BLaER1 (cell line): ENCODE measurements around the gene MIF.

ENCODE experiments used
- H3K27ac ChIP-seq: shearing (Covaris generic); formaldehyde crosslinking; 2 replicates; pipeline ENCODE4 v1.8.1; 2022
- H3K27me3 ChIP-seq: shearing (Covaris generic); formaldehyde crosslinking; 2 replicates; pipeline ENCODE4 v1.8.1; 2022
- H3K36me3 ChIP-seq: shearing (Covaris generic); formaldehyde crosslinking; 2 replicates; pipeline ENCODE4 v1.8.1; 2022
- H3K4me1 ChIP-seq: shearing (Covaris generic); formaldehyde crosslinking; 2 replicates; pipeline ENCODE4 v1.8.1; 2022
- H3K4me2 ChIP-seq: shearing (Covaris generic); formaldehyde crosslinking; 2 replicates; pipeline ENCODE4 v1.8.1; 2022
- H3K4me3 ChIP-seq: shearing (Covaris generic); formaldehyde crosslinking; 2 replicates; pipeline ENCODE4 v1.8.1; 2022
- H3K9ac ChIP-seq: shearing (Covaris generic); formaldehyde crosslinking; 2 replicates; pipeline ENCODE4 v1.8.1; 2022
- H3K9me3 ChIP-seq: shearing (Covaris generic); formaldehyde crosslinking; 2 replicates; pipeline ENCODE4 v1.8.1; 2022
- H4K20me1 ChIP-seq: shearing (Covaris generic); formaldehyde crosslinking; 2 replicates; pipeline ENCODE4 v1.8.1; 2022
- Cebpa-rat ChIP-seq: shearing (Covaris generic); IDR thresholded peaks from 2 replicates; pipeline ENCODE4 v1.8.1; 2022

MIF gene

GRCh38 chr22:23875801-23876200 lies 18.4 kb upstream of the MIF start:
- no peak overlapping the region for H3K4me2 ChIP-seq
- H3K4me3 ChIP-seq, result no peak overlapping the region
- H3K36me3 ChIP-seq, result peaks cover 46% of the 10 kb centered on the region

GRCh38 chr22:23877566-23877965 lies 16.6 kb upstream of the MIF start:
- H3K9ac ChIP-seq, result no peak overlapping the region
- H3K4me2 ChIP-seq, result no peak overlapping the region
- H3K9me3 ChIP-seq, result peaks cover 10% of the 10 kb centered on the region; the same call in 1 of the 2 replicates
- no peak overlapping the region for H3K4me3 ChIP-seq
- no peaks in the 10 kb centered on the region for H3K27me3 ChIP-seq
- no peak overlapping the region for H3K27ac ChIP-seq
- H3K4me1 ChIP-seq, result peaks cover 30% of the 10 kb centered on the region
- no peaks in the 10 kb centered on the region for H4K20me1 ChIP-seq
- TF ChIP-seq Cebpa-rat, result no peak
- peaks cover 57% of the 10 kb centered on the region for H3K36me3 ChIP-seq

More at GRCh38 chr22:23875801-23876200, 18.4 kb upstream of the MIF start:
- H3K9me3 ChIP-seq, result peaks cover 10% of the 10 kb centered on the region; the same call in 1 of the 2 replicates
- H3K4me1 ChIP-seq, result peaks cover 30% of the 10 kb centered on the region
- TF ChIP-seq Cebpa-rat, result no peak
- H3K9ac ChIP-seq, result no peak overlapping the region
- H4K20me1 ChIP-seq, result no peaks in the 10 kb centered on the region
- H3K27ac ChIP-seq, result 0 out of 2 replicates have a peak overlapping the region, but pooled peaks have one; percentile 11
- H3K27me3 ChIP-seq, result no peaks in the 10 kb centered on the region

- no peak overlapping the region for H3K9ac ChIP-seq
- peaks cover 63% of the 10 kb centered on the region for H3K36me3 ChIP-seq
Measured at GRCh38 chr22:23878219-23878618, 16.0 kb upstream of the MIF start.

GRCh38 chr22:23882370-23882769 lies 11.8 kb upstream of the MIF start:
- H3K9ac ChIP-seq, result no peak overlapping the region
- H4K20me1 ChIP-seq, result no peaks in the 10 kb centered on the region
- no peak overlapping the region for H3K27ac ChIP-seq
- H3K9me3 ChIP-seq, result peaks cover 10% of the 10 kb centered on the region; the same call in 1 of the 2 replicates
- H3K36me3 ChIP-seq, result peaks cover 44% of the 10 kb centered on the region
- peaks cover 10% of the 10 kb centered on the region; the same call in 1 of the 2 replicates for H3K4me1 ChIP-seq
- H3K4me2 ChIP-seq, result no peak overlapping the region
- H3K27me3 ChIP-seq, result no peaks in the 10 kb centered on the region
- TF ChIP-seq Cebpa-rat, result no peak
- H3K4me3 ChIP-seq, result no peak overlapping the region

More at GRCh38 chr22:23878219-23878618, 16.0 kb upstream of the MIF start:
- H3K27me3 ChIP-seq, result no peaks in the 10 kb centered on the region
- H3K4me2 ChIP-seq, result no peak overlapping the region
- H3K9me3 ChIP-seq, result peaks cover 10% of the 10 kb centered on the region; the same call in 1 of the 2 replicates
- H4K20me1 ChIP-seq, result no peaks in the 10 kb centered on the region
- H3K4me1 ChIP-seq, result peaks cover 30% of the 10 kb centered on the region
- TF ChIP-seq Cebpa-rat, result no peak
- no peak overlapping the region for H3K4me3 ChIP-seq
- H3K27ac ChIP-seq, result no peak overlapping the region

- Histone ChIP-seq H3K27ac (no peak overlapping the region), H3K4me1 (peaks cover 15% of the 10 kb centered on the region; the same call in 1 of the 2 replicates), H3K4me3 (no peak overlapping the region), H3K36me3 (peaks cover 32% of the 10 kb centered on the region), H4K20me1 (no peaks in the 10 kb centered on the region), H3K9me3 (peaks cover 10% of the 10 kb centered on the region; the same call in 1 of the 2 replicates), H3K4me2 (no peak overlapping the region), H3K27me3 (no peaks in the 10 kb centered on the region), H3K9ac (no peak overlapping the region)
- TF ChIP-seq Cebpa-rat, result no peak
Measured at GRCh38 chr22:23883658-23884057, 10.5 kb upstream of the MIF start.

GRCh38 chr22:23884140-23884539 lies 10.0 kb upstream of the MIF start:
- Histone ChIP-seq H4K20me1 (no peaks in the 10 kb centered on the region), H3K4me3 (no peak overlapping the region), H3K36me3 (peaks cover 28% of the 10 kb centered on the region), H3K4me1 (peaks cover 14% of the 10 kb centered on the region; the same call in 1 of the 2 replicates), H3K9ac (no peak overlapping the region), H3K27me3 (no peaks in the 10 kb centered on the region), H3K4me2 (no peak overlapping the region), H3K9me3 (peaks cover 10% of the 10 kb centered on the region; the same call in 1 of the 2 replicates), H3K27ac (0 out of 2 replicates have a peak overlapping the region, but pooled peaks have one; percentile 8)
- no peak for TF ChIP-seq Cebpa-rat

GRCh38 chr22:23888615-23889401 lies 5.4 kb upstream of the MIF start:
- H3K4me1 ChIP-seq, result peaks cover 25% of the 10 kb centered on the region
- H3K27ac ChIP-seq, result no peak overlapping the region
- H4K20me1 ChIP-seq, result no peaks in the 10 kb centered on the region
- no peak overlapping the region for H3K4me2 ChIP-seq
- H3K9ac ChIP-seq, result no peak overlapping the region
- H3K4me3 ChIP-seq, result no peak overlapping the region
- TF ChIP-seq Cebpa-rat, result no peak
- H3K27me3 ChIP-seq, result no peaks in the 10 kb centered on the region
- H3K9me3 ChIP-seq, result no peaks in the 10 kb centered on the region
- H3K36me3 ChIP-seq, result no peaks in the 10 kb centered on the region; the same call in 1 of the 2 replicates

- no peaks in the 10 kb centered on the region for H3K9me3 ChIP-seq
- H3K9ac ChIP-seq, result no peak overlapping the region
- H3K36me3 ChIP-seq, result no peaks in the 10 kb centered on the region
- no peaks in the 10 kb centered on the region for H4K20me1 ChIP-seq
- no peak overlapping the region for H3K4me3 ChIP-seq
- no peaks in the 10 kb centered on the region for H3K27me3 ChIP-seq
- H3K27ac ChIP-seq, result no peak overlapping the region
- peaks cover 21% of the 10 kb centered on the region for H3K4me1 ChIP-seq
- H3K4me2 ChIP-seq, result no peak overlapping the region
- no peak for TF ChIP-seq Cebpa-rat
Measured at GRCh38 chr22:23889620-23890019, 4.6 kb upstream of the MIF start.

GRCh38 chr22:23891726-23892125 lies 2.5 kb upstream of the MIF start:
- no peaks in the 10 kb centered on the region for H3K27me3 ChIP-seq
- no peak overlapping the region for H3K9ac ChIP-seq
- no peak overlapping the region for H3K4me2 ChIP-seq
- no peak for TF ChIP-seq Cebpa-rat
- H3K4me3 ChIP-seq, result no peak overlapping the region
- H3K4me1 ChIP-seq, result peaks cover 35% of the 10 kb centered on the region
- peaks cover 15% of the 10 kb centered on the region for H3K36me3 ChIP-seq
- no peaks in the 10 kb centered on the region for H3K9me3 ChIP-seq
- H4K20me1 ChIP-seq, result peaks cover 19% of the 10 kb centered on the region
- no peak overlapping the region for H3K27ac ChIP-seq

GRCh38 chr22:23892130-23892529 lies 2.1 kb upstream of the MIF start:
- Histone ChIP-seq H3K4me1 (peaks cover 39% of the 10 kb centered on the region), H3K27ac (no peak overlapping the region), H3K27me3 (no peaks in the 10 kb centered on the region), H3K36me3 (peaks cover 19% of the 10 kb centered on the region), H3K4me2 (no peak overlapping the region), H3K9me3 (no peaks in the 10 kb centered on the region), H3K4me3 (no peak overlapping the region), H3K9ac (no peak overlapping the region), H4K20me1 (peaks cover 23% of the 10 kb centered on the region)
- no peak for TF ChIP-seq Cebpa-rat
